SK-N-MC (cell line): Measurements from ENCODE around the gene RIMBP2.

Source experiments
- DNase-seq: peaks from one replicate; pipeline ENCODE4 v3.0.0-alpha.2; 2011; ENCODE audit warnings: low read depth, low spot score
- H3K27ac ChIP-seq: fragments of 200-600 bp; sonication (generic); 2 replicates; pipeline ENCODE4 v1.5.1; 2016; ENCODE audit warnings: mixed run types
- H3K36me3 ChIP-seq: fragments of 200-600 bp; sonication (generic); 2 replicates; pipeline ENCODE4 v1.6.1; 2017; ENCODE audit warnings: antibody characterized with exemption, low read length, mixed read lengths; ENCODE audit not compliant: insufficient read depth
- H3K4me3 ChIP-seq: fragments of 200-600 bp; sonication (generic); 2 replicates; pipeline ENCODE4 v1.5.1; 2016
- H3K9ac ChIP-seq: fragments of 200-600 bp; sonication (generic); 2 replicates; pipeline ENCODE4 v1.8.0; 2017; ENCODE audit warnings: mixed run types, mixed read lengths; ENCODE audit not compliant: insufficient read length
- H3K9me3 ChIP-seq: fragments of 200-600 bp; sonication (generic); 2 replicates; pipeline ENCODE4 v1.6.1; 2017; ENCODE audit warnings: low read depth, mild to moderate bottlenecking, antibody characterized with exemption, low read length, moderate library complexity, mixed read lengths
- EZH2 ChIP-seq: fragments of 200-600 bp; sonication (generic); IDR thresholded peaks from one replicate; pipeline ENCODE4 v1.6.1; 2017; ENCODE audit warnings: antibody characterized with exemption
- FOXP2 ChIP-seq: optimal IDR thresholded peaks from 2 replicates; pipeline ENCODE3; 2011; ENCODE audit warnings: mild to moderate bottlenecking, moderate library complexity; ENCODE audit not compliant: insufficient read depth; ENCODE audit errors: extremely low read length, control extremely low read depth
- POLR2AphosphoS5 ChIP-seq: IDR thresholded peaks from 2 replicates; pipeline ENCODE4 v1.6.1; 2012; ENCODE audit warnings: mild to moderate bottlenecking, low read depth, low read length, borderline replicate concordance

The RIMBP2 gene

GRCh38 chr12:130522244-130522834, 193.8 kb downstream of the RIMBP2 start:
- no peak for DNase-seq
- H3K27ac ChIP-seq, result no peak overlapping the region
- TF ChIP-seq EZH2 (no peak), POLR2AphosphoS5 (no peak), FOXP2 (no peak)
- H3K9me3 ChIP-seq, result no peaks in the 10 kb centered on the region
- no peaks in the 10 kb centered on the region for H3K36me3 ChIP-seq
- H3K4me3 ChIP-seq, result no peak overlapping the region
- no peak overlapping the region for H3K9ac ChIP-seq

GRCh38 chr12:130521375-130522124, 194.5 kb downstream of the RIMBP2 start:
- no peak overlapping the region for H3K27ac ChIP-seq
- no peak for TF ChIP-seq FOXP2
- TF ChIP-seq POLR2AphosphoS5, result no peak
- TF ChIP-seq EZH2, result no peak

GRCh38 chr12:130520784-130521183, 195.3 kb downstream of the RIMBP2 start:
- TF ChIP-seq EZH2, result no peak
- TF ChIP-seq POLR2AphosphoS5, result no peak
- no peak for TF ChIP-seq FOXP2
- Histone ChIP-seq H3K9me3 (no peaks in the 10 kb centered on the region), H3K36me3 (no peaks in the 10 kb centered on the region), H3K4me3 (no peak overlapping the region), H3K9ac (no peak overlapping the region), H3K27ac (no peak overlapping the region)
- no peak for DNase-seq

More at GRCh38 chr12:130521375-130522124, 194.5 kb downstream of the RIMBP2 start:
- H3K36me3 ChIP-seq, result no peaks in the 10 kb centered on the region
- H3K4me3 ChIP-seq, result no peak overlapping the region
- DNase-seq, result no peak
- no peaks in the 10 kb centered on the region for H3K9me3 ChIP-seq
- H3K9ac ChIP-seq, result no peak overlapping the region

DNA sequence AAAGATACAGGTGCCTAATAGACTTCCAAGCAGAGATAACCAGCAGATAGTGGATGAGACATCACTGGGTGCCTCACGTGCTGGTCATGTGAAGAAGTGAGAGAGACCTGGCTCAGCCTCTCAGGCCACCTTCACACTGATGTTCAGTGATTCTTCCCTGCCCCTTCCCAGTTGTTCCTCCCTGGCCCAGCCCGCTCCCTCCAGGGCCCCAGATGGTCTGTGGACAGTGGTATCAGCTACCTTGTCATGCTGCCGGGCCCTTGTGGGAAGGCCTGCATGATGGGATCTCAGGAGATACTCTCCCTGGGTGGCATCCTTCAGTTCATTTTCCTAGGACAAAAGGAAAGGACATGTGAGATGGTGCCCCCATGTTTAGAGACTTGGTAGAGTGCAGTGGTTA, 198.5 kb downstream of the RIMBP2 start:
- no peak overlapping the region for H3K9ac ChIP-seq
- no peak overlapping the region for H3K4me3 ChIP-seq
- TF ChIP-seq POLR2AphosphoS5, result no peak
- no peak for TF ChIP-seq EZH2
- no peak for TF ChIP-seq FOXP2
- DNase-seq, result no peak
- no peaks in the 10 kb centered on the region for H3K9me3 ChIP-seq
- no peak overlapping the region for H3K27ac ChIP-seq
- H3K36me3 ChIP-seq, result no peaks in the 10 kb centered on the region

- Histone ChIP-seq H3K36me3 (no peaks in the 10 kb centered on the region), H3K9me3 (no peaks in the 10 kb centered on the region), H3K4me3 (no peak overlapping the region), H3K9ac (no peak overlapping the region), H3K27ac (no peak overlapping the region)
- TF ChIP-seq FOXP2 (no peak), POLR2AphosphoS5 (no peak), EZH2 (no peak)
- DNase-seq, result no peak
Measured at GRCh38 chr12:130514149-130514551, 201.9 kb downstream of the RIMBP2 start.

DNA sequence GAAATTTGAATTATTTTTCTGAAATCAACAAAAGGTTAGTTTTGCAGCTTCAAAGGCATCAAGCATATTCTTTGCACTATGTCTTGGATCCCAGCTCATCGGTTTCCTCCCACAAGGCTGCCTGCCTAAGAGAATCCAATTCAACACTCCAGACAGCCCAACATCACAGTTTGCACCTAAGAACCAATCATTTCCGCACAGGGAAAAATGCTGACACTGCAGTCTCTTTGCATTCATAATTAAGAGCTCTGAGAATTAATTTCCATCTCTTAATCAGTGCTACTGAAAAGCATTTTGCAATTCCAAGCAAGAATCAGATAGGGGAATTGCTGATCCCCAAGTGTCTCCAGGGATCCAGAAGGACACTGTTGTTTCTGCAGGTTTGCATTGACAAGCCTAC, 202.5 kb downstream of the RIMBP2 start:
- Histone ChIP-seq H3K9ac (no peak overlapping the region), H3K4me3 (no peak overlapping the region), H3K27ac (no peak overlapping the region), H3K36me3 (no peaks in the 10 kb centered on the region), H3K9me3 (no peaks in the 10 kb centered on the region)
- no peak for DNase-seq
- TF ChIP-seq POLR2AphosphoS5, result no peak
- TF ChIP-seq FOXP2, result no peak
- no peak for TF ChIP-seq EZH2

DNA sequence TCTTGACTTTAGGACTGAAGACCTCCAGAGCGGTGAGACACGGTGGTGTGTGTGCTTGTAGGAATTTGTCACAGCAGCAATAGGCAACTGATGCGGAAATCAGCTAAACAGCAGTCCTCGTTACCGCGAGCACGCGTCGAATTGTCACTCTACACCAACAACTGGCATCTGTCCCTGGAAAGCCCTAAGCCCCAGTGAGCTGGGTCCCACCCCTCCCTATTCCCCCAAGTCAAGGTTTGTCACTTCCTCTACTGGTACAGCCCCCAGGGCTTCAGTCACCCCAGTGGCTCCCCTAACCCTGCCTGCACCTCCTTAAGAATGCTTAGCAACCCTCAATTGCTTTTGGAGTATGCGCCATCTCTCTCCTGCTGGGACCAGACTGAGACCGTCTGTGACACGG, 204.8 kb downstream of the RIMBP2 start:
- no peak overlapping the region for H3K4me3 ChIP-seq
- H3K27ac ChIP-seq, result no peak overlapping the region
- no peaks in the 10 kb centered on the region for H3K9me3 ChIP-seq
- no peak overlapping the region for H3K9ac ChIP-seq
- TF ChIP-seq FOXP2, result no peak
- TF ChIP-seq EZH2, result no peak
- no peak for TF ChIP-seq POLR2AphosphoS5
- H3K36me3 ChIP-seq, result no peaks in the 10 kb centered on the region
- DNase-seq, result no peak

GRCh38 chr12:130509454-130509853, 206.6 kb downstream of the RIMBP2 start:
- TF ChIP-seq FOXP2 (no peak), EZH2 (no peak), POLR2AphosphoS5 (no peak)
- Histone ChIP-seq H3K9ac (no peak overlapping the region), H3K4me3 (no peak overlapping the region), H3K27ac (no peak overlapping the region), H3K36me3 (no peaks in the 10 kb centered on the region), H3K9me3 (no peaks in the 10 kb centered on the region)
- DNase-seq, result no peak

DNA sequence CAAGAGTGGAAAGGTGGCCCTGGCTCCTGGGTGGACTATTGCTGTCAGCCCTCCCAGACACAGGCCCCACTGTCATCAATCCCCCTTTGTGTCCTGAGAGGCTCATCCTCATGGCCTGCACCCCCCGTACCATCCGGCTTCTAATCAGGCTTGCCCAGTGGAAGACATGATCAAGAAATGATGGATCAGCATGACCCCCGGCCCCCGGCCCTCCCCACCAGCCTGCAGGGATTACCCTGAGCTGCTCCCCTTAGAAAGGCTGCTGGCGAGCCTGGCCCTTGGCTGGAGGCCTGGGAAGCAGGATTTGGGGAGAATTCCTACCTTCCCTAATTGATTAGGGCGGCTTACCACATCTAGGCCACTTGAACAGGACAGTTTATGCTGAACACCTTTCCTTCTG, 207.3 kb downstream of the RIMBP2 start:
- H3K9ac ChIP-seq, result no peak overlapping the region
- TF ChIP-seq EZH2, result no peak
- no peak for TF ChIP-seq POLR2AphosphoS5
- no peak for TF ChIP-seq FOXP2
- DNase-seq, result no peak
- H3K36me3 ChIP-seq, result no peaks in the 10 kb centered on the region
- H3K9me3 ChIP-seq, result no peaks in the 10 kb centered on the region
- H3K4me3 ChIP-seq, result no peak overlapping the region
- H3K27ac ChIP-seq, result no peak overlapping the region
